VCaP (cell line): ENCODE measurements around the gene CRIM1.

Experiments
- H3K27ac ChIP-seq: fragments of 450-650 bp; 2 replicates; pipeline ENCODE4 v1.5.1; 2017
- TF ChIP-seq, protein P1 (sequence below): fragments of 450-650 bp; conservative IDR thresholded peaks from 2 replicates; pipeline ENCODE4 v1.5.1; 2017; ENCODE audit warnings: mild to moderate bottlenecking, moderate library complexity

CRIM1 gene

GRCh38 chr2:36444216-36444936 lies 88.8 kb downstream of the CRIM1 start:
- TF ChIP-seq, protein P1, sequence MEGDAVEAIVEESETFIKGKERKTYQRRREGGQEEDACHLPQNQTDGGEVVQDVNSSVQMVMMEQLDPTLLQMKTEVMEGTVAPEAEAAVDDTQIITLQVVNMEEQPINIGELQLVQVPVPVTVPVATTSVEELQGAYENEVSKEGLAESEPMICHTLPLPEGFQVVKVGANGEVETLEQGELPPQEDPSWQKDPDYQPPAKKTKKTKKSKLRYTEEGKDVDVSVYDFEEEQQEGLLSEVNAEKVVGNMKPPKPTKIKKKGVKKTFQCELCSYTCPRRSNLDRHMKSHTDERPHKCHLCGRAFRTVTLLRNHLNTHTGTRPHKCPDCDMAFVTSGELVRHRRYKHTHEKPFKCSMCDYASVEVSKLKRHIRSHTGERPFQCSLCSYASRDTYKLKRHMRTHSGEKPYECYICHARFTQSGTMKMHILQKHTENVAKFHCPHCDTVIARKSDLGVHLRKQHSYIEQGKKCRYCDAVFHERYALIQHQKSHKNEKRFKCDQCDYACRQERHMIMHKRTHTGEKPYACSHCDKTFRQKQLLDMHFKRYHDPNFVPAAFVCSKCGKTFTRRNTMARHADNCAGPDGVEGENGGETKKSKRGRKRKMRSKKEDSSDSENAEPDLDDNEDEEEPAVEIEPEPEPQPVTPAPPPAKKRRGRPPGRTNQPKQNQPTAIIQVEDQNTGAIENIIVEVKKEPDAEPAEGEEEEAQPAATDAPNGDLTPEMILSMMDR, result no peak

GRCh38 chr2:36445185-36445866 lies 89.7 kb downstream of the CRIM1 start:
- TF ChIP-seq, protein P1, result no peak
- H3K27ac ChIP-seq, result no peak overlapping the region

More at GRCh38 chr2:36444216-36444936, 88.8 kb downstream of the CRIM1 start:
- H3K27ac ChIP-seq, result no peak overlapping the region

DNA sequence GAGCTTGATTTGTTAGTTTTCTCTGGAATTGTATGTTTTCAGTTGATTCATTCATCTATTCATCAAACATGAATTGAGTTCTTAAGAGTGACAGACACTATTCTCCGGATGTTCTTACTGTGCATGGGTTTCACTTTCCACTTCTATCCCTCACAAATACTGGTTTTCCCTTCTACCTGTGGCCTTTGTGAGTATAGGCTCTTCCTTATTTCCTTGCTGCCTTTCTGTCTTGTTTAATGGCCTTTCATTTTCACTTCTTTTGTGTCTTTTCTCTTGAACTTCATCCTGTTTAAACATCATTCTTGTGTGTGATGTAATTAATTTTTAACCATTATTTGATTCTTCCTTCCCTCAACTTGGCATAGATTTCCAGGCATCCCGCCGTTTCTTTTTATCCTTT lies 90.7 kb downstream of the CRIM1 start:
- TF ChIP-seq, protein P1, result no peak
- H3K27ac ChIP-seq, result no peak overlapping the region

DNA sequence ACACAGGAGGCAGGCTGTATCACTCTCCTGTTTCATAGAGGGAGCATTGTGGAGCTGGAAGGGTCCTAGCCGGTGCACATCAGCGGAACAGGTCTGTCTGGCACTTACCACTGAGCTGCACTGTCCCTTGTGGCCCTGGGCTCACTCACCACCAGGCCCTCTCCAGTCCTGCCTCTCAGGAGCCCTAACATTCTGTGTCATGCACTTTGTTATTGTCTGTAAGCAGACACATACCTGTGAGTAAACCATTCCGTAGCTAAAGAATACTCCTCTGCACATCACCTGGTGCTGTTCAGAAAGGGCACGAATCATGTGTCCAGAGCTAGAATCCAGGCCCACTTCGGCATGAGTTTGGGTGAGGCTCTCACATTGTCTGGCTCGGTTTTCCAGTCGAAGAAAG lies 93.6 kb downstream of the CRIM1 start:
- no peak overlapping the region for H3K27ac ChIP-seq

GRCh38 chr2:36449943-36450392 lies 94.4 kb downstream of the CRIM1 start:
- H3K27ac ChIP-seq, result no peak overlapping the region
- TF ChIP-seq, protein P1, result no peak

More for the DNA sequence above, 93.6 kb downstream of the CRIM1 start:
- TF ChIP-seq, protein P1, result no peak

- no peak overlapping the region for H3K27ac ChIP-seq
- TF ChIP-seq, protein P1, result no peak
Observed at GRCh38 chr2:36450466-36451196, 95.1 kb downstream of the CRIM1 start.

DNA sequence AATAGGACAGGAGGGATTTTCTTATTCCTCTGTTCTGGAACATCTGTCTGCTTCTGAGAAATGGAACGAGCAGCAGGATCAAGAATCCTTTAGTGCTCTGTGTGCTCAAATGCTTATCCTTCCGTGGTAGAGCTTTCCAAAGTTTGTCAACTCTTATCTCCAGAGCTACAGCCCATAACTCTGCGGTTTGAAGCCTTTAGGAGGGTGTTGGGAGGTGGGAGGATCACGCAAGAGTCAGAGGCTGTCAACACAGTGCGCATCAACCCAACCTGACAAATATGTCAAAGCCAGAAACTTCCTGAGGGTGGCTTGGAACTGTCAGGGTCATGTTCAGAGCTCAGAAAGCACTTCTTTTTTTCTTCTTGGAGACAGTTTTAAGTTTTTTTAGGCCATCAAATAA lies 95.9 kb downstream of the CRIM1 start:
- no peak overlapping the region for H3K27ac ChIP-seq
- TF ChIP-seq, protein P1, result no peak
